Vagina (tissue), 2 donors: ENCODE results near the gene E2F6. TPM values are rescaled to one million over a fixed set of nuclear protein-coding genes. Genes with fewer than 3 reads are reported as not detected.

Experiments
- DNase-seq, 2 donors: peaks; one replicate each; pipeline ENCODE4 v3.0.0-alpha.2; 2017; ENCODE audit errors: extremely low spot score in 2 of 2
- H3K27ac ChIP-seq: fragments of 200-600 bp; sonication (generic); one replicate; pipeline ENCODE4 v1.5.1; 2019
- H3K27me3 ChIP-seq: fragments of 200-600 bp; sonication (generic); one replicate; pipeline ENCODE4 v1.5.1; 2019
- H3K36me3 ChIP-seq, 2 donors: fragments of 200-600 bp; sonication (generic); one replicate each; pipeline ENCODE4 v1.5.1; 2017 to 2019
- H3K4me1 ChIP-seq: fragments of 200-600 bp; sonication (generic); one replicate; pipeline ENCODE4 v1.5.1; 2019
- H3K4me3 ChIP-seq, 2 donors: fragments of 200-600 bp; sonication (generic); 1 replicate in 1 of 2; 2 replicates in 1 of 2; pipeline ENCODE4 v1.5.1; 2016 to 2019
- H3K9me3 ChIP-seq: fragments of 200-600 bp; sonication (generic); one replicate; pipeline ENCODE4 v1.5.1; 2019
- CTCF ChIP-seq, 3 experiments: fragments of 450-650 bp in 2 of 3; fragments of 200-600 bp in 1 of 3; sonication (generic) in 1 of 3; IDR thresholded peaks; one replicate each; pipeline ENCODE4 v1.5.1; 2017 to 2019; ENCODE audit warnings: antibody characterized with exemption in 3 of 3, mild to moderate bottlenecking in 2 of 3, moderate library complexity in 2 of 3
- POLR2A ChIP-seq, 2 donors: fragments of 450-650 bp; IDR thresholded peaks; one replicate each; pipeline ENCODE4 v1.6.1; 2017; ENCODE audit warnings: antibody characterized with exemption in 2 of 2, mild to moderate bottlenecking in 2 of 2, moderate library complexity in 2 of 2
- POLR2AphosphoS5 ChIP-seq, 2 donors: sonication (generic); formaldehyde crosslinking; IDR thresholded peaks; one replicate each; pipeline ENCODE4 v1.9.0; 2017; ENCODE audit warnings: antibody characterized with exemption in 2 of 2, mild to moderate bottlenecking in 2 of 2, low read depth in 1 of 2; ENCODE audit not compliant: insufficient read depth in 1 of 2
- intact Hi-C: fragments of 100-400 bp; cut with DNase I; formaldehyde crosslinking; loops from one replicate; pipeline ENCODE4 v1.15.1; 2023
- total RNA-seq: library from RNA; depleted of rRNA; stranded (reverse); fragments of >200 nt; gene quantifications from one replicate; pipeline ENCODE4 v1.2.3, GENCODE V29; 2016

E2F6 gene
- total RNA-seq, 1 donor from 2014 or later: 9.1 TPM

GRCh38 chr2:11417946-11418585 is 47.9 kb downstream of the E2F6 start:
- intact Hi-C loops: no loop called here
- peaks cover 5% of the 10 kb centered on the region for H3K9me3 ChIP-seq
- H3K36me3 ChIP-seq: no peaks in the 10 kb centered on the region
- H3K4me3 ChIP-seq: no peak overlapping the region
- DNase-seq: no peak
- H3K27ac ChIP-seq: no peak overlapping the region
- H3K27me3 ChIP-seq: no peaks in the 10 kb centered on the region
- no peaks in the 10 kb centered on the region for H3K4me1 ChIP-seq
- TF ChIP-seq POLR2AphosphoS5 (IDR thresholded peaks at IDR 0.05; ENCODE audit: insufficient read depth in 1 of 2, low read depth in 1 of 2) (no peak), POLR2A (IDR thresholded peaks at IDR 0.05) (no peak), CTCF (IDR thresholded peaks at IDR 0.05) (no peak)

GRCh38 chr2:11416931-11417330 is 49.0 kb downstream of the E2F6 start:
- intact Hi-C loops: no loop called here
- TF ChIP-seq CTCF (IDR thresholded peaks at IDR 0.05) (no peak), POLR2A (IDR thresholded peaks at IDR 0.05) (no peak), POLR2AphosphoS5 (IDR thresholded peaks at IDR 0.05; ENCODE audit: insufficient read depth in 1 of 2, low read depth in 1 of 2) (no peak)
- no peaks in the 10 kb centered on the region for H3K4me1 ChIP-seq

GRCh38 chr2:11416186-11416585 is 49.8 kb downstream of the E2F6 start:
- no peak overlapping the region for H3K27ac ChIP-seq
- TF ChIP-seq POLR2A (IDR thresholded peaks at IDR 0.05) (no peak), POLR2AphosphoS5 (IDR thresholded peaks at IDR 0.05; ENCODE audit: insufficient read depth in 1 of 2, low read depth in 1 of 2) (no peak), CTCF (IDR thresholded peaks at IDR 0.05) (no peak)
- H3K4me1 ChIP-seq: no peaks in the 10 kb centered on the region
- peaks cover 5% of the 10 kb centered on the region for H3K9me3 ChIP-seq
- no peak for DNase-seq
- no peaks in the 10 kb centered on the region for H3K27me3 ChIP-seq
- intact Hi-C loops: no loop called here
- H3K36me3 ChIP-seq: no peaks in the 10 kb centered on the region
- no peak overlapping the region for H3K4me3 ChIP-seq

More at GRCh38 chr2:11416931-11417330, 49.0 kb downstream of the E2F6 start:
- Histone ChIP-seq H3K27me3 (no peaks in the 10 kb centered on the region), H3K9me3 (peaks cover 5% of the 10 kb centered on the region), H3K4me3 (no peak overlapping the region), H3K36me3 (no peaks in the 10 kb centered on the region), H3K27ac (no peak overlapping the region)
- DNase-seq: no peak

GRCh38 chr2:11414372-11415124 is 51.4 kb downstream of the E2F6 start:
- peaks cover 5% of the 10 kb centered on the region for H3K9me3 ChIP-seq
- no peak for TF ChIP-seq POLR2A (IDR thresholded peaks at IDR 0.05)
- TF ChIP-seq CTCF (IDR thresholded peaks at IDR 0.05): no peak
- TF ChIP-seq POLR2AphosphoS5 (IDR thresholded peaks at IDR 0.05; ENCODE audit: insufficient read depth in 1 of 2, low read depth in 1 of 2): no peak
- H3K27me3 ChIP-seq: no peaks in the 10 kb centered on the region
- H3K4me3 ChIP-seq: no peak overlapping the region
- intact Hi-C loops: loop anchor here (5.0 kb wide), 1 partner anchor 177 kb away; no protein-coding TSS in a partner anchor
- H3K36me3 ChIP-seq: no peaks in the 10 kb centered on the region
- DNase-seq: no peak
- H3K4me1 ChIP-seq: no peaks in the 10 kb centered on the region
- H3K27ac ChIP-seq: no peak overlapping the region

- Histone ChIP-seq H3K4me3 (no peak overlapping the region), H3K9me3 (no peaks in the 10 kb centered on the region), H3K4me1 (peaks cover 2% of the 10 kb centered on the region), H3K27ac (no peak overlapping the region), H3K27me3 (no peaks in the 10 kb centered on the region), H3K36me3 (no peaks in the 10 kb centered on the region)
- TF ChIP-seq POLR2AphosphoS5 (IDR thresholded peaks at IDR 0.05; ENCODE audit: insufficient read depth in 1 of 2, low read depth in 1 of 2) (no peak), CTCF (IDR thresholded peaks at IDR 0.05) (no peak), POLR2A (IDR thresholded peaks at IDR 0.05) (no peak)
- intact Hi-C loops: loop anchor here (5.0 kb wide), 1 partner anchor 175 kb away; no protein-coding TSS in a partner anchor
- no peak for DNase-seq
These were observed 53.5 kb downstream of the E2F6 start for GRCh38 chr2:11412449-11412810.
